Endothelial cell of hepatic sinusoid (primary cell): Measurements from ENCODE around the gene DTNA.
"Not testable (repeated sequence)": the region's sequence is repeated elsewhere in the genome, so short reads cannot be mapped to it uniquely, and the experiment has no call there.

Experiments
- in situ Hi-C: cut with HindIII; loops from 2 replicates; pipeline ENCODE4 v1.10.0; 2017; ENCODE audit warnings: low sequenced_read_pairs

The DTNA gene

GRCh38 chr18:34709750-34710441, at the start of gene DTNA:
DTNA (plus strand) TSS chr18:34710298; CDS start chr18:34755977, 45,679 bp downstream.
- in situ Hi-C loops: no loop called here

- in situ Hi-C loops: no loop called here
Measured at GRCh38 chr18:34660572-34660971, 49.5 kb upstream of the DTNA start.

GRCh38 chr18:34661464-34662087, 48.5 kb upstream of the DTNA start:
- in situ Hi-C loops: no loop called here

GRCh38 chr18:34676816-34677574, 33.1 kb upstream of the DTNA start:
- in situ Hi-C loops: no loop called here

- in situ Hi-C loops: not testable (repeated sequence)
Measured at GRCh38 chr18:34689750-34690149, 20.3 kb upstream of the DTNA start.

GRCh38 chr18:34691614-34692013, 18.5 kb upstream of the DTNA start:
- in situ Hi-C loops: no loop called here

- in situ Hi-C loops: no loop called here
Measured at GRCh38 chr18:34694591-34695165, 15.4 kb upstream of the DTNA start.

- in situ Hi-C loops: no loop called here
Measured at GRCh38 chr18:34695310-34695709, 14.8 kb upstream of the DTNA start.

GRCh38 chr18:34696671-34697070, 13.4 kb upstream of the DTNA start:
- in situ Hi-C loops: no loop called here

- in situ Hi-C loops: no loop called here
Measured at GRCh38 chr18:34697233-34697632, 12.9 kb upstream of the DTNA start.

- in situ Hi-C loops: no loop called here
Measured at GRCh38 chr18:34697891-34698290, 12.2 kb upstream of the DTNA start.

- in situ Hi-C loops: no loop called here
Measured at GRCh38 chr18:34701911-34702310, 8.2 kb upstream of the DTNA start.

GRCh38 chr18:34702814-34703213, 7.3 kb upstream of the DTNA start:
- in situ Hi-C loops: no loop called here

GRCh38 chr18:34704074-34704473, 6.0 kb upstream of the DTNA start:
- in situ Hi-C loops: no loop called here

- in situ Hi-C loops: no loop called here
Measured at GRCh38 chr18:34704823-34705222, 5.3 kb upstream of the DTNA start.

- in situ Hi-C loops: no loop called here
Measured at GRCh38 chr18:34707670-34708069, 2.4 kb upstream of the DTNA start.

- in situ Hi-C loops: no loop called here
Measured at GRCh38 chr18:34709104-34709503, 994 bp upstream of the DTNA start.

GRCh38 chr18:34710458-34710914, 388 bp downstream of the DTNA start:
- in situ Hi-C loops: no loop called here

- in situ Hi-C loops: no loop called here
Measured at GRCh38 chr18:34710934-34711333, 836 bp downstream of the DTNA start.

GRCh38 chr18:34716111-34716510, 6.0 kb downstream of the DTNA start:
- in situ Hi-C loops: not testable (repeated sequence)

- in situ Hi-C loops: no loop called here
Measured at GRCh38 chr18:34718610-34719009, 8.5 kb downstream of the DTNA start.
